LNCaP clone FGC (cell line): ENCODE measurements around the gene PCBP3.

Source experiments
- DNase-seq: peaks from one replicate; pipeline ENCODE4 v3.0.0-alpha.2; 2011; ENCODE audit warnings: low read depth
- H3K4me3 ChIP-seq: 2 replicates; pipeline ENCODE4 v1.5.1; 2011; ENCODE audit warnings: mild to moderate bottlenecking, low read depth, low read length, control low read depth
- CTCF ChIP-seq: IDR thresholded peaks from 2 replicates; pipeline ENCODE4 v1.5.1; 2012; ENCODE audit warnings: mild to moderate bottlenecking; ENCODE audit not compliant: control insufficient read depth, insufficient read depth; ENCODE audit errors: extremely low read depth

PCBP3 gene

GRCh38 chr21:45899317-45900033 lies 255.9 kb downstream of the PCBP3 start:
- DNase-seq = no peak
- TF ChIP-seq CTCF = no peak
- no peak overlapping the region for H3K4me3 ChIP-seq

DNA sequence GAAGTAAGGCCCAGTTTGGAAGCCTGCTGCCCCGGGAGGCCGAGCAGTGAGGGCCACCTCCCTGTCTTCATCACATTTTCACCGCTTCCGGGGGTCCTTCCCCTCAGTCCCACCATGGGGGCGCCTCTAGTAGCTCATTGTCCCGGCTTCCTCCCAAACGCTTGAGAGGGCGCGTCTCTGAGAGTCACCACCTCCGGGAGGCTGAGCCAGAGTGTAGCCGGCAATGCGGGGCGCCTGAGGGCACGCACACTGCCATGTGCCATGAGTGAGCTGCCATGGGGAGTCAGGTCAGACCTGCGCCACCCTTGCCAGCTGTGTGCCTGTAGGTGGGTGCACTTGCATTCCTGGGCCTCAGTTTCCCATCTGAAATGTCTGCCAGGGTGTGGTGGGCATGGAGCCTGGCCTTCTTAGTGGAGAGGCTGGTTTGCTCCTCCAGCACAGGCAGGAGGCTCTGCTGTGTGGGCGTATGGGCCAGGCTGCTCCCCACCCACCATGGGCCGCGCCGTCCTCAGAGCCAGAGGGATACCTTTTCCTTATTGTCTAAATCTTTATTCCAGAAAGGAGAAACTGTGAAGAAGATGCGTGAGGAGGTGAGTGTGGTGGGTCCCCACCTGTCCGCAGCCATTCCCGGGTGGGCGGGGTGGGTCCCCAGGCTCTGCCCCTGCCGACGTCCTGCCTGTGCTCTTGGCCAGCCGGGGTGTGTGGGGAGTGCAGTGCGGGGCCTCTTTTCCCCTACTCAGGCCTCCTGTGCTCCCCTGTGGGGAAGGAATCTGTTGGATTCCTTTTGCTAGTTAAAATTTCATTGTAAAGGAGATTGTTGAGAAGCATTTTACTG lies 256.7 kb downstream of the PCBP3 start:
- TF ChIP-seq CTCF = no peak
- DNase-seq = no peak
- no peak overlapping the region for H3K4me3 ChIP-seq

- DNase-seq = no peak
- no peak for TF ChIP-seq CTCF
- H3K4me3 ChIP-seq = no peak overlapping the region
Observed at GRCh38 chr21:45901061-45901690, 257.7 kb downstream of the PCBP3 start.

GRCh38 chr21:45902292-45902995 lies 258.9 kb downstream of the PCBP3 start:
- DNase-seq = no peak
- no peak overlapping the region for H3K4me3 ChIP-seq
- no peak for TF ChIP-seq CTCF

DNA sequence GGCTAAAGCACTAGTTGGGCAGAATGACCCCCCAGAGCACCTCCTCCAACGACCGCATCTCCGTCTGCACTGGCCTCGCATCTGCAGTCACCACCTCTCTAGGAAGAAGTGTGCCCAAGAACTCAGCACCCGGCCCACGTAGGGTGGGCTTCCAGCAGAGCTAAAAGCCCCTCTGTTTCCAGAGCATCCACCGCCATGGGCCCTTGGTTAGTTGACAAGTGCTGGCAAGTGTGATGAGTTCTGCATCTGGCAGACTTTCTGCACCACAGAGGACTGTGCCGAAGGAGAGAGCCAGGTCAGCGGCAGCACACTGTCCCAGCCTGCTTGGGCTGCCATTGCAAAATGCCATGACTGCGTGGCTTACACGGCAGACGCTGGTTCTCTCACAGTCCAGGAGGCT lies 261.7 kb downstream of the PCBP3 start:
- DNase-seq = no peak
- no peak for TF ChIP-seq CTCF
- H3K4me3 ChIP-seq = no peak overlapping the region

DNA sequence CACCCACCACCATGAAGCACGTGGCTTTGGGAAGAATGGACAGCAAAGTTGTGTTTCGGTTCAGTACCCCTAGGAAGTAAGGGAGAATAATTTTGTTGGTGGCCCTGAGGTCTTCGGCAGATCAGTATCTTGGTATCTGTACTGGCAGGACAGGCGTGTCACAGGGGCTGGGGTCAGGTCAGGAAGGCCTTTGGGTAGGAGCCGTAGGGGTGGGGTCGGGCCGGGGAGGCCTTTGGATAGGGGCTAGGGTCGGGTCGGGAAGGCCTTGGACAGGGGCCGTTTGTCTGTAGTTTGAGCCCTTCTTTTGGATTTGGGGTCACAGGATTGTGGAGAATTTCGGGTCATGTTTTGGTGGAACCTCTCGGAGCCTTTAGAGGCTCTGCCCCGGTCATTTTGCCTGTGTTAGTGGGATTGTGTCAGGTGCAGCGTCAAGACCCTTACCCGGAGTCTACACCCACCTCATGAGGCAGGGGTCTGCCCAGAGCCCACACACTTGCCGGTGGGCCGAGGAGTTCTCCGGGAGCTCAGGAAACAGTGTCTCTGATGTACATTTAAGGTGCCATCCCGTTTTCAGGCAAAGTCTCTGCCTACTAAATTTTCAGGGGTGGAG lies 262.8 kb downstream of the PCBP3 start:
- no peak for TF ChIP-seq CTCF
- H3K4me3 ChIP-seq = no peak overlapping the region
- DNase-seq = no peak
